UCSD-AML1 (cell line): ENCODE data around the gene ARRDC1.
A peak's percentile ranks its signal among the peaks of the same experiment; 100 is the strongest.
"Not testable (repeated sequence)": the region's sequence is repeated elsewhere in the genome, so short reads cannot be mapped to it uniquely, and the experiment has no call there.

ENCODE experiments used
- DNase-seq: peaks from one replicate; lab custom pipeline; 2025; ENCODE audit not compliant: unreplicated experiment; lab: John Stamatoyannopoulos, UW

The ARRDC1 gene

GRCh38 chr9:137605121-137606004 lies at the start of gene ARRDC1:
TSS of gene ARRDC1 (plus strand) at chr9:137605686. CDS start at chr9:137605718, 32 bp downstream.
- peak; percentile 97 for DNase-seq

- no peak for DNase-seq
Observed at GRCh38 chr9:137556069-137556838, 49.2 kb upstream of the ARRDC1 start.

GRCh38 chr9:137558127-137558526 lies 47.4 kb upstream of the ARRDC1 start:
- DNase-seq = no peak

- no peak for DNase-seq
Observed at GRCh38 chr9:137564134-137564533, 41.4 kb upstream of the ARRDC1 start.

- no peak for DNase-seq
Observed at GRCh38 chr9:137564817-137565411, 40.6 kb upstream of the ARRDC1 start.

- DNase-seq = not testable (repeated sequence)
Observed at GRCh38 chr9:137568445-137568844, 37.0 kb upstream of the ARRDC1 start.

GRCh38 chr9:137569609-137570203 lies 35.8 kb upstream of the ARRDC1 start:
- DNase-seq = no peak

GRCh38 chr9:137570566-137570965 lies 34.9 kb upstream of the ARRDC1 start:
- DNase-seq = no peak

GRCh38 chr9:137574192-137574591 lies 31.3 kb upstream of the ARRDC1 start:
- DNase-seq = no peak

GRCh38 chr9:137575364-137575715 lies 30.1 kb upstream of the ARRDC1 start:
- DNase-seq = no peak

GRCh38 chr9:137575716-137576411 lies 29.6 kb upstream of the ARRDC1 start:
- no peak for DNase-seq

GRCh38 chr9:137578518-137579258 lies 26.8 kb upstream of the ARRDC1 start, which contains the start of gene DPH7:
TSS of gene DPH7 (minus strand) at chr9:137578925. CDS start at chr9:137578777, 148 bp downstream.
- DNase-seq = peak; percentile 94

- DNase-seq = no peak
Observed at GRCh38 chr9:137579259-137579604, 26.3 kb upstream of the ARRDC1 start.

- DNase-seq = no peak
Observed at GRCh38 chr9:137580209-137580953, 25.1 kb upstream of the ARRDC1 start.

- DNase-seq = no peak
Observed at GRCh38 chr9:137580954-137581322, 24.5 kb upstream of the ARRDC1 start.

- no peak for DNase-seq
Observed at GRCh38 chr9:137581361-137582285, 23.9 kb upstream of the ARRDC1 start.

- DNase-seq = peak; percentile 33
Observed at GRCh38 chr9:137582286-137582860, 23.1 kb upstream of the ARRDC1 start.

- DNase-seq = no peak
Observed at GRCh38 chr9:137583347-137583746, 22.1 kb upstream of the ARRDC1 start.
